CD4-positive, alpha-beta T cell treated with Interleukin-15 for 1 hour (primary cell): ENCODE data around the gene PLEKHM1.
"Not testable (repeated sequence)": the region's sequence is repeated elsewhere in the genome, so short reads cannot be mapped to it uniquely, and the experiment has no call there.

Experiments used
- DNase-seq: peaks from one replicate; pipeline ENCODE4 v3.0.0-alpha.2; 2020

The PLEKHM1 gene

GRCh38 chr17:45490615-45491433 is at the start of gene PLEKHM1:
PLEKHM1 (minus strand) TSS chr17:45490721; CDS start chr17:45482484, 8,237 bp downstream.
- peak; percentile 85 for DNase-seq

GRCh38 chr17:45538168-45538567 is 47.6 kb upstream of the PLEKHM1 start:
- DNase-seq, result not testable (repeated sequence)

DNA sequence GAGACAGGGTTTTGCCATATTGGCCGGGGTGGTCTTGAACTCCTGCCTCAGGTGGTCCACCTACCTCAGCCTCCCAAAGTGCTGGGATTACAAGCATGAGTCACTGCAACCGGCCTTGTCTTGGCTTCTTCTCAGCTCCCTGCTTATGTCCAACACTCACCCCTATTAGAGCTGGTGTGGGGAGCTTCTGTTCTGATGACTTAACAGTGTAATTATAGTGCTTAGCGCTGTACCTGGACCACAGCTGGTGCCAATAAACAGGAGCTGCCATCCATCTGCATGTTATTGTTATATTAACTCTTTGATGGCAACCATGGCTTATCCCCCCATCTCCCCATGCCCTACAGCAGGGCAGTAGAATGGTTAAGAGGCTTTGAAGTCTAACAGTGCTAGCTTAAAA is 15.6 kb upstream of the PLEKHM1 start:
- not testable (repeated sequence) for DNase-seq

DNA sequence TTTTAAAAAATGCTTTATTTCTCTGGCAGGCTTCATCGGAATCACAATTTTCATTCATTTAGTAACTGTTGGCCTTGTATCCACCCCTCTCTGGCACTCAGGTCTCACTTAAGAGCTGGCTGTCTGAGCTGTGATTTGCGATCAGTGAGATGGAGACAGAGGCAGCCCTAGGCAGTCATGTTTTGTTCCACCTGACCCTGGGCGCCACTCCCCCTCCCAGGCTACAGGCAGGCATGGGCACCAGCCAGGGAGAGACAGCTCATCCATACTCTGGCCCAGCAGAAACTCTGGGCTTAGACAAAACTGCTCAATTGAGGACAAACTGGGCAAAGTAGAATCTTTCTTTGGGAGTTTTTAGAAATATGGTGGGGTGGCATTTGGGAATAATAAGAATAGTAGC is 14.7 kb upstream of the PLEKHM1 start:
- DNase-seq, result not testable (repeated sequence)

DNA sequence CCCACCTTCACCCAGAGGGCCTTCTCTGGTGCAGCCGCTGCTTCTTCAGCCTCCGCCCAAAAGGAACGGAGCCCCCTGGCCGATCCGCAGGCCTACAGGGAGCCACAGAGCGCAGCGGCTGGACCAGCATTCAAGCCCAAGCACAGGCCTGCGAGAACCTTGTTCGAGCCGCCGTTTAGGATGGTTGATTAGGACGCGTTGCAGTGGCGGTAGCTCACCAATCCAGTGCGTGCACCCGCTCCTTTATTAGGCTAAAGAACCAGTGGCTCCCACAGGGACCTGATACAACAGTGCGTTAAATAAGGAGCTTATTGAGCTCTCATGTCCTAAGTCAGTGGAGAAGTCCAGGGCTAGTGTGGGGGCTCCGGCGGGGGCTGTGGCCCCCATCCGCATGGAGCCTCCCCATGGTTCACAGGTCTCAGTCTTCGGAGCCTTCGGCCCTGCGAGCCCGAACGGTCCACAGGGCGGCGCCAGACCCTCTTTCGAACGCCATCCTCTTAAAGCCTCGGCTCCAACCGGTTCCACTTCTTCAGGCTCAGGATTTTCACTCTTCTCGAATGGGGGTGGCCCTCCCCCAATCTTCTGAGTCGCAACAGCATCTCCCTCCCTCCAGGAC is 10.7 kb upstream of the PLEKHM1 start:
- not testable (repeated sequence) for DNase-seq

GRCh38 chr17:45500478-45500877 is 10.0 kb upstream of the PLEKHM1 start:
- DNase-seq, result not testable (repeated sequence)

DNA sequence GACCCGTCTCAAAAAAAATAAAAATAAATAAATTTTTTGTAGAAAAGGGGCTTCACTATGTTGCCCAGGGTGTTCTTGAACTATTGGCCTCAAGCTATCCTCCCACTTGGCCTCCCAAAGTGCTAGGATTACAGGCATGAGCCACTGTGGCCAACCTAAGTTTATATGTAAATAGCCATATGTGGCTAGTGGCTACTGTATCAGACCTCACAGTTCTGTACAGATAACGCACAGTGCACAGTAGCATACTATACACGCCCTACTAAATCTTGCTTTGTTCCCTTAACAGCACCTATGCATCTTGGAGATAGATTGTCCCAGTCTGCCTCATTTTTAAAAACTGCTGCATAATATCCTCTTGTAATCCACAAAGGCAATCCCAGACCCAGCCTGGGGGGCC is 8.7 kb upstream of the PLEKHM1 start:
- not testable (repeated sequence) for DNase-seq

DNA sequence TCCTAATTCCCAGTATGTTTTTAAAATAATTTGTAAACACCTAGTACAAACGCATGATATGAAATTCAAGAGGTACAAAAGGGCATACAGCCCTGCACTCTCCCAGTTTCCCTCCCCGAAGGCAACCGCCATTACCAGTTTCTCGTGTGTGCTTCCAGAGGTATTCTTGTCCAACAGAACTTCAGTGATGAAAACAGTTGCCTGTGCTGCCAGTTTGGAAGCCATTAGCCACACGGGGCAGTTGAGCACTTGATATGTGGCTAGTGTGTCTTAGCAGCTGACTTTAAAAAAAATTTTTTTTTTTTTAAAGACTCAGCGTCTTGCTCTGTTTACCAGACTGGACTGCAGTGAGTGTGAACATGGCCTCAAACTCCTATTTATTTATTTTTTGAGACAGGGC is 7.9 kb upstream of the PLEKHM1 start:
- DNase-seq, result not testable (repeated sequence)

GRCh38 chr17:45497449-45497848 is 6.9 kb upstream of the PLEKHM1 start:
- DNase-seq, result not testable (repeated sequence)

GRCh38 chr17:45496507-45496906 is 6.0 kb upstream of the PLEKHM1 start:
- DNase-seq, result not testable (repeated sequence)

GRCh38 chr17:45494556-45494955 is 4.0 kb upstream of the PLEKHM1 start:
- DNase-seq, result peak; percentile 25

DNA sequence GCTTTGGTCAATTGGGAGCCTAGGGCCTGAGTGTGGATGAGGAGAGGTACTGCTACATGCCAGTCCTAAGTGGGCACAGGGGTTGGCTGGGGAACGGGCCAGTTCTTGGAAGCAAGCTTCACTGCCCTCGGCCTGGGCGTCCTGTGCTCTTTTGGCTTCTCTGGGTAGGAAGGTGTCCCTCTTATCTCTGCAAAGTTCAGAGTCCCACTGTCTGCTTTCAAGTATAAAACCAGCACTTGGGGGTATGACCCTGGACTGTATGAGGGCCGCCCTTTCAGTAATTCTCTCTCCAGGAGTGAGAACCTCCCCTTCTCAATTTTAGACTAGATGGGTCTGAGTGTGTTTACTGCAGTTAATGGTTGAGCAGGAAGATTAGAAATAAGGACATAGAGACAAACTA is 1.6 kb upstream of the PLEKHM1 start:
- not testable (repeated sequence) for DNase-seq

- DNase-seq, result not testable (repeated sequence)
Observed at GRCh38 chr17:45490198-45490597, 323 bp downstream of the PLEKHM1 start.

DNA sequence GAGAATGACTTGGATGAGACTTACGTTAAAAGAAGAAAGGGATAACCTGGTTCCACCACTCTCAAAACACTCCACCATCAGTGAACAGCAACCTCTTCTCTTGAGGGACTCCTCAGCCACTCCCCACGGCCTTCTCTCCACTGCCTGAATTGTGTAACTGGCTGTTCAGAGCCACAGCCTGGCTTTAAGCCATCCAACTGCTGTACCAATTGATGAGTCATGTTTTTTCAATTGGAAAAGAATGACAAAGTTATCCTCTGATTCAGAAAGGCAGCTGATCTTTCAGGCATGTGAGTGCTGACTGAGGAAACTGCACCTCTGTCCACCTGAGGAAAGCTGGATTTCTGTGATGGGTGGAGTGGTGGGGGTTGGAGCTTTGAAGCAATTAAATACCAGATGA is 2.8 kb downstream of the PLEKHM1 start:
- peak; percentile 47 for DNase-seq

DNA sequence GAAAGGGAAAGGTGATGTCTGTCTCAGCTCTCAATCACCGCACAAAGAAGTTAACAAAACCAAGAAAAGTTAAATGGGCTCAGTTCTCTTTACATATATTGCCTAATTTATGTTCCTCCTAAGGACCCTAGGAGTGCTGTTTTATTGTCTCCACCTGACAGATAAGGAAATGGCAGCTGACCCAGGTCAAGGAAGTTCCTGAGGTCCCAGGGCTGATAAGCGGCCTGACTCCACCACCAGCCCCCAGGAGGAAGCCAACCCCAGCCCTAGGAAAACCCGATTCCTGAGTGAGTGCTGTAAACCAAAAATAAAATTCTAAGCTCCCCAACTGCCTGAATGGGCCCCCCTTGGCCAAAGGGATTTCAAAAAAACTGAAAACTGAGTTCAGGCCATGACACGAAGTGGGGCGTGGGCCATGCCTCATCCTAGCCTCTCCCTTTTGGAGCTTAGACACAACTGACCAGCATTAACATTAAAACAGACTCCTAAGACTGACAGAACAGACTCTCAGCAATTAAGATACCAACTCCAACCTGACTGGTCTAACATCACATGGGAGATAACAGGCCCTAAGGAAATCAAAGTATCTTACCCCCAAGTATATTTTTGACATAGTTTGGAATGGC is 6.8 kb downstream of the PLEKHM1 start:
- DNase-seq, result not testable (repeated sequence)

DNA sequence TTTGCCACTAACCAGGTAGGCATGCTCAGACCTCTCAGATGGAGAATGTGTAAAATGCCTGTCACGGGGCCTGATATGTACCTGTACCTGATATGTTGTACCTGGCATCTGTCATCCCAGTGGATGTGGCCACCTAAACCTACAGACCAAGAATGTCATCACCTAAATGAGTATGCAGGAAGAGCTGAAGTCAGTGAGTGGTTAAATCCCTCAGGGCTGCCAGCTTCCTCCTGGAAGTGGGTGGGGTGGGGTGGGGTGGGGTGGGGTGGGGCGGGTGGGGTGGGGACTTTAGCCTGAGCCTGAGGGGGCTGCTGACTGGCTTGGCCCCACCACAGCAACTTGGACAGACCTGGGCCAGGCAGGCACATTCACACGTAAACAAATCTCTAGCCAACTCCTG is 7.3 kb downstream of the PLEKHM1 start:
- DNase-seq, result not testable (repeated sequence)

- DNase-seq, result not testable (repeated sequence)
Observed at GRCh38 chr17:45482317-45482716, 8.2 kb downstream of the PLEKHM1 start.

GRCh38 chr17:45475436-45475835 is 15.1 kb downstream of the PLEKHM1 start:
- DNase-seq, result not testable (repeated sequence)

- DNase-seq, result not testable (repeated sequence)
Observed at GRCh38 chr17:45472249-45472648, 18.3 kb downstream of the PLEKHM1 start.

DNA sequence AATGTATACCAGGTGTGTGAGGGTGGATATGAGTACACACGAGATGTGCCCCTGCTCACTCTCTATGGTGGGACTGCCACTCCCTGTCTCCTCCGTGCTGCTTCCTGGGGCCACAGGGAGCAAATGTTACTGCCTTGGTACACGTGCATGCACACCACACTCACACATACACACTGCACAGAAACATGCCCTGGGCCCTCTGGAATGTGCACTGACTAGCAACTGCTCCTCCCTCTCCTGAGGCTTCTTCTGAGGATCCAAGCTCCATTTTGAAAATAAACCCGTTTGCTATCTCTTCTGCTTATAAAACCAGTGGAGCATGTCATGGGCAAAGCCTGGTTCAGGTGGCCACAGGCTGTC is 21.3 kb downstream of the PLEKHM1 start:
- DNase-seq, result not testable (repeated sequence)

DNA sequence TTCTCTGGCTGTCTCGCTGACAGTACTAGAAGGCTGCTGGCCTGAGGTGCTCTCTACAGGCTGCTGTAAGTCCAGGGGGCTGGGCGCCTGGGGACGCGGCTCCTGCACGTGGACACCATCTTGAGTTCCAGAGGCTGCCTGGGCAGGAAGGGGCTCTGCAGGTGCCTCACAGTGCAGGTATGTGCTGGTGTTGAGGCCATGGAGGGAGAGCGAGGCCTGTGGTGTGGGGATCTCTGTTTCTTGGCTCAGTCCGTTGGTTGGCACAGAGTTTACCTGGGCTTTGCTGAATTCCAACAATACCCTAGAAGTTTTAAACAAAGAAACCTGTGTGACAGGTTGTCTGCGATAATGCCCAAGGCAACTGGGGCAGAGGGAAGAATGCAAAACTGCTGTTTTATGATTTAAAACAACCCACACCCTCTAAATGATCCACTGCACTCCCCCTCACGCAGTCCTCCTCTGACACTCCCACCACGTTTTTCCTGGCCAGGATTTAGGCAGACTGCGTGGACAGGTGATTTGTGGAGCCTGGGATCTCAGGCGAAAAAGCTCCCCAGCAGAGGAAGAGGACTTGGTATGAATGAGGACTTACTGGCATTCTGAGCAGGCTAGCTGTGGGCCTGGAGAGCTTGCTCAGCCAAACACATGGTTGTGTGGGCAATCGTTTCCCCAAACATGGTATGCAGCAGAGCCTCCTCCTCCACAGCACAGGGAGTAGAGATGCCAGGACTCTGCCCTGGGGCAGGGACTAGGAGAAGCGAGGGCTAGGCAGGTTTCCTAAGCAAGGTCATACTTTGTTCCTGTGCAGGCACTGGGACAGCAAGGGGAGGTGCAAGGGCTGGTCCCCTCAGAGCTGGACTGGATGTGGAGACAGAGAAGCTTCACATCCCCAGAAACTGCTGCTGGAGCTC is 22.0 kb downstream of the PLEKHM1 start:
- DNase-seq, result not testable (repeated sequence)

- peak; percentile 62 for DNase-seq
Observed at GRCh38 chr17:45461524-45462327, 28.8 kb downstream of the PLEKHM1 start.
